WTC11 (cell line): ENCODE results near the gene RTL5.

Experiments used
- FOXJ3 ChIP-seq: sonication (generic); formaldehyde crosslinking; IDR thresholded peaks from 2 replicates; pipeline ENCODE4 v1.9.0; 2021; ENCODE audit warnings: missing genetic modification reagents, mild to moderate bottlenecking, borderline replicate concordance
- JUN ChIP-seq: sonication (generic); formaldehyde crosslinking; IDR thresholded peaks from 2 replicates; pipeline ENCODE4 v1.8.0; 2023; ENCODE audit warnings: mild to moderate bottlenecking, missing genetic modification reagents
- TEAD4 ChIP-seq: sonication (generic); formaldehyde crosslinking; IDR thresholded peaks from 2 replicates; pipeline ENCODE4 v1.8.0; 2022; ENCODE audit warnings: mild to moderate bottlenecking, missing genetic modification reagents
- ZNF121 ChIP-seq: sonication (generic); formaldehyde crosslinking; IDR thresholded peaks from 2 replicates; pipeline ENCODE4 v1.8.0; 2023; ENCODE audit warnings: missing genetic modification reagents
- ZNF263 ChIP-seq: sonication (generic); formaldehyde crosslinking; IDR thresholded peaks from 2 replicates; pipeline ENCODE4 v1.8.1; 2022; ENCODE audit warnings: low read depth, mild to moderate bottlenecking, moderate library complexity, missing genetic modification reagents
- TF ChIP-seq, protein P1 (sequence below): fragments of 200-600 bp; IDR thresholded peaks from 2 replicates; pipeline ENCODE4 v1.8.0; 2022; ENCODE audit warnings: antibody characterized with exemption
- TF ChIP-seq, protein P2 (sequence below): sonication (generic); formaldehyde crosslinking; IDR thresholded peaks from 2 replicates; pipeline ENCODE4 v1.8.0; 2023; ENCODE audit warnings: missing genetic modification reagents, mild to moderate bottlenecking, borderline replicate concordance
- TF ChIP-seq, protein P3 (sequence below): fragments of 250-450 bp; sonication (Bioruptor Pico); IDR thresholded peaks from 2 replicates; pipeline ENCODE4 v1.9.0; 2021; ENCODE audit warnings: moderate library complexity, mild to moderate bottlenecking, inconsistent platforms, borderline replicate concordance
- TF ChIP-seq, protein P4 (sequence below): sonication (generic); formaldehyde crosslinking; IDR thresholded peaks from 2 replicates; pipeline ENCODE4 v1.8.1; 2022; ENCODE audit warnings: low read depth, mild to moderate bottlenecking, moderate library complexity, missing genetic modification reagents, borderline replicate concordance

DNA sequence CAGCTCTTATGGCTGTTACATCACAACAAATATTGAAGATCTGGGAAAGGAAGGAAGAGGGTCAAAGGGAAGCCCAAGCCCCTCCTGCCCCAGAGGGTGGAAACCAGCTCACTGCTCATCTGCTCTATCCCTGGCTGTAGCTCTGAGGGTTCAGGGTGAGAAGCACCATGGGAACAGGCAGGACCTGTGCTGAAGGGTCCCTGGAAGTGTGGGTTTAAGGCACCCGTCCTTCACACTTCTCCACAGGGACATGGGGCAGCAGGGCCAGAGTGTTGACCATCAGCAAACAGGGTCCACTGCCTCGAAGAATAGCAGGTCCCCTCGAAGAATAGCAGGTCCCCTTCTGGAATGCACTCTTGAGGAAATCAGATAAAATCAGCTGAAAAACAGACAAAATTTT is 4.4 kb downstream of the RTL5 start:
- TF ChIP-seq ZNF263 (CRISPR knock-in tag) (no peak), ZNF121 (CRISPR knock-in tag) (no peak), FOXJ3 (CRISPR knock-in tag) (no peak), JUN (CRISPR knock-in tag) (no peak), TEAD4 (CRISPR knock-in tag) (no peak)
- TF ChIP-seq, protein P1, sequence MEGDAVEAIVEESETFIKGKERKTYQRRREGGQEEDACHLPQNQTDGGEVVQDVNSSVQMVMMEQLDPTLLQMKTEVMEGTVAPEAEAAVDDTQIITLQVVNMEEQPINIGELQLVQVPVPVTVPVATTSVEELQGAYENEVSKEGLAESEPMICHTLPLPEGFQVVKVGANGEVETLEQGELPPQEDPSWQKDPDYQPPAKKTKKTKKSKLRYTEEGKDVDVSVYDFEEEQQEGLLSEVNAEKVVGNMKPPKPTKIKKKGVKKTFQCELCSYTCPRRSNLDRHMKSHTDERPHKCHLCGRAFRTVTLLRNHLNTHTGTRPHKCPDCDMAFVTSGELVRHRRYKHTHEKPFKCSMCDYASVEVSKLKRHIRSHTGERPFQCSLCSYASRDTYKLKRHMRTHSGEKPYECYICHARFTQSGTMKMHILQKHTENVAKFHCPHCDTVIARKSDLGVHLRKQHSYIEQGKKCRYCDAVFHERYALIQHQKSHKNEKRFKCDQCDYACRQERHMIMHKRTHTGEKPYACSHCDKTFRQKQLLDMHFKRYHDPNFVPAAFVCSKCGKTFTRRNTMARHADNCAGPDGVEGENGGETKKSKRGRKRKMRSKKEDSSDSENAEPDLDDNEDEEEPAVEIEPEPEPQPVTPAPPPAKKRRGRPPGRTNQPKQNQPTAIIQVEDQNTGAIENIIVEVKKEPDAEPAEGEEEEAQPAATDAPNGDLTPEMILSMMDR = no peak
- TF ChIP-seq, protein P2, sequence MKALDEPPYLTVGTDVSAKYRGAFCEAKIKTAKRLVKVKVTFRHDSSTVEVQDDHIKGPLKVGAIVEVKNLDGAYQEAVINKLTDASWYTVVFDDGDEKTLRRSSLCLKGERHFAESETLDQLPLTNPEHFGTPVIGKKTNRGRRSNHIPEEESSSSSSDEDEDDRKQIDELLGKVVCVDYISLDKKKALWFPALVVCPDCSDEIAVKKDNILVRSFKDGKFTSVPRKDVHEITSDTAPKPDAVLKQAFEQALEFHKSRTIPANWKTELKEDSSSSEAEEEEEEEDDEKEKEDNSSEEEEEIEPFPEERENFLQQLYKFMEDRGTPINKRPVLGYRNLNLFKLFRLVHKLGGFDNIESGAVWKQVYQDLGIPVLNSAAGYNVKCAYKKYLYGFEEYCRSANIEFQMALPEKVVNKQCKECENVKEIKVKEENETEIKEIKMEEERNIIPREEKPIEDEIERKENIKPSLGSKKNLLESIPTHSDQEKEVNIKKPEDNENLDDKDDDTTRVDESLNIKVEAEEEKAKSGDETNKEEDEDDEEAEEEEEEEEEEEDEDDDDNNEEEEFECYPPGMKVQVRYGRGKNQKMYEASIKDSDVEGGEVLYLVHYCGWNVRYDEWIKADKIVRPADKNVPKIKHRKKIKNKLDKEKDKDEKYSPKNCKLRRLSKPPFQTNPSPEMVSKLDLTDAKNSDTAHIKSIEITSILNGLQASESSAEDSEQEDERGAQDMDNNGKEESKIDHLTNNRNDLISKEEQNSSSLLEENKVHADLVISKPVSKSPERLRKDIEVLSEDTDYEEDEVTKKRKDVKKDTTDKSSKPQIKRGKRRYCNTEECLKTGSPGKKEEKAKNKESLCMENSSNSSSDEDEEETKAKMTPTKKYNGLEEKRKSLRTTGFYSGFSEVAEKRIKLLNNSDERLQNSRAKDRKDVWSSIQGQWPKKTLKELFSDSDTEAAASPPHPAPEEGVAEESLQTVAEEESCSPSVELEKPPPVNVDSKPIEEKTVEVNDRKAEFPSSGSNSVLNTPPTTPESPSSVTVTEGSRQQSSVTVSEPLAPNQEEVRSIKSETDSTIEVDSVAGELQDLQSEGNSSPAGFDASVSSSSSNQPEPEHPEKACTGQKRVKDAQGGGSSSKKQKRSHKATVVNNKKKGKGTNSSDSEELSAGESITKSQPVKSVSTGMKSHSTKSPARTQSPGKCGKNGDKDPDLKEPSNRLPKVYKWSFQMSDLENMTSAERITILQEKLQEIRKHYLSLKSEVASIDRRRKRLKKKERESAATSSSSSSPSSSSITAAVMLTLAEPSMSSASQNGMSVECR (CRISPR knock-in tag) = no peak
- TF ChIP-seq, protein P3, sequence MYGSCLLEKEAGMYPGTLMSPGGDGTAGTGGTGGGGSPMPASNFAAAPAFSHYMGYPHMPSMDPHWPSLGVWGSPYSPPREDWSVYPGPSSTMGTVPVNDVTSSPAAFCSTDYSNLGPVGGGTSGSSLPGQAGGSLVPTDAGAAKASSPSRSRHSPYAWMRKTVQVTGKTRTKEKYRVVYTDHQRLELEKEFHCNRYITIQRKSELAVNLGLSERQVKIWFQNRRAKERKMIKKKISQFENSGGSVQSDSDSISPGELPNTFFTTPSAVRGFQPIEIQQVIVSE (CRISPR knock-in tag) = no peak
- TF ChIP-seq, protein P4, sequence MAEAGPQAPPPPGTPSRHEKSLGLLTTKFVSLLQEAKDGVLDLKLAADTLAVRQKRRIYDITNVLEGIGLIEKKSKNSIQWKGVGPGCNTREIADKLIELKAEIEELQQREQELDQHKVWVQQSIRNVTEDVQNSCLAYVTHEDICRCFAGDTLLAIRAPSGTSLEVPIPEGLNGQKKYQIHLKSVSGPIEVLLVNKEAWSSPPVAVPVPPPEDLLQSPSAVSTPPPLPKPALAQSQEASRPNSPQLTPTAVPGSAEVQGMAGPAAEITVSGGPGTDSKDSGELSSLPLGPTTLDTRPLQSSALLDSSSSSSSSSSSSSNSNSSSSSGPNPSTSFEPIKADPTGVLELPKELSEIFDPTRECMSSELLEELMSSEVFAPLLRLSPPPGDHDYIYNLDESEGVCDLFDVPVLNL (CRISPR knock-in tag) = no peak
